Spleen (tissue), 11 donors: ENCODE data around the gene POGZ. TPM values are rescaled to one million over a fixed set of nuclear protein-coding genes. Genes with fewer than 3 reads are reported as not detected.

ENCODE experiments used
- DNase-seq: peaks from one replicate; pipeline ENCODE4 v3.0.0-alpha.2; 2020
- H3K27ac ChIP-seq, 8 donors: fragments of 200-600 bp; sonication (generic) in 7 of 8; 1 replicate in 4 of 8; 2 replicates in 4 of 8; pipeline versions ENCODE4 v1.5.0 to v1.8.0; 2016 to 2021; ENCODE audit warnings: inconsistent platforms in 4 of 8, mild to moderate bottlenecking in 4 of 8, moderate library complexity in 1 of 8
- H3K27me3 ChIP-seq, 7 donors: fragments of 200-600 bp; sonication (generic) in 6 of 7; replicated peaks in 1 of 7; 1 replicate in 4 of 7; 2 replicates in 3 of 7; pipeline versions ENCODE4 v1.5.0 to v1.8.0; 2016 to 2021; ENCODE audit warnings: inconsistent platforms in 3 of 7, mild to moderate bottlenecking in 1 of 7
- H3K36me3 ChIP-seq, 6 donors: fragments of 200-600 bp; sonication (generic) in 5 of 6; 1 replicate in 4 of 6; 2 replicates in 2 of 6; pipeline versions ENCODE4 v1.5.0 to v1.8.0; 2016 to 2021; ENCODE audit warnings: inconsistent platforms in 2 of 6
- H3K4me1 ChIP-seq, 6 donors: fragments of 200-600 bp; sonication (generic) in 5 of 6; 1 replicate in 3 of 6; 2 replicates in 3 of 6; pipeline versions ENCODE4 v1.5.0 to v1.8.0; 2016 to 2021; ENCODE audit warnings: inconsistent platforms in 3 of 6
- H3K4me3 ChIP-seq, 8 donors: fragments of 200-600 bp; sonication (generic) in 7 of 8; 1 replicate in 4 of 8; 2 replicates in 4 of 8; pipeline versions ENCODE4 v1.5.0 to v1.8.0; 2016 to 2021; ENCODE audit warnings: inconsistent platforms in 4 of 8, mild to moderate bottlenecking in 4 of 8, moderate library complexity in 2 of 8
- H3K9me3 ChIP-seq, 8 donors: fragments of 200-600 bp; sonication (generic) in 7 of 8; 1 replicate in 4 of 8; 2 replicates in 4 of 8; pipeline versions ENCODE4 v1.5.0 to v1.8.0; 2016 to 2021; ENCODE audit warnings: inconsistent platforms in 4 of 8
- CTCF ChIP-seq, 11 experiments: fragments of 200-600 bp in 7 of 11; fragments of 450-650 bp in 4 of 11; sonication (generic) in 4 of 11; IDR thresholded peaks in 8 of 11; conservative IDR thresholded peaks in 3 of 11; 1 replicate in 7 of 11; 2 replicates in 4 of 11; pipeline versions ENCODE4 v1.4.0 to v1.8.0; 2016 to 2021; ENCODE audit warnings: antibody characterized with exemption in 11 of 11, inconsistent platforms in 4 of 11, mild to moderate bottlenecking in 1 of 11
- POLR2A ChIP-seq, 3 donors: fragments of 450-650 bp; IDR thresholded peaks; one replicate each; pipeline ENCODE4 v1.5.1; 2017; ENCODE audit warnings: antibody characterized with exemption in 3 of 3, mild to moderate bottlenecking in 1 of 3
- POLR2AphosphoS5 ChIP-seq, 3 donors: sonication (generic); formaldehyde crosslinking; IDR thresholded peaks; one replicate each; pipeline ENCODE4 v1.5.1; 2017; ENCODE audit warnings: antibody characterized with exemption in 3 of 3
- WGBS, 5 donors: extraction: QIAGEN DNeasy Blood & Tissue Kit in 3 of 5; methylation state at CpG; one replicate each; pipeline versions ENCODE4 v1.1.5 to v1.1.7; 2013 to 2018; 5-methylcytosine and 5-hydroxymethylcytosine counted together
- intact Hi-C: fragments of 100-400 bp; cut with DNase I; formaldehyde crosslinking; loops from one replicate; pipeline ENCODE4 v1.15.0; 2023; ENCODE audit warnings: low total_unique reads
- polyA plus RNA-seq, 3 donors: library from polyadenylated mRNA; stranded (reverse); fragments of 200-250 nt; gene quantifications; one replicate each; pipeline ENCODE4 v1.2.1, GENCODE V29; 2013
- total RNA-seq, 7 donors: library from RNA; depleted of rRNA in 3 of 7; stranded (reverse); fragments of >200 nt in 3 of 7; fragmentation: NEBNext Ultra II Directional in 4 of 7; extraction: Animal tissue kit (Norgen Biotek cat#: 25700) in 4 of 7; gene quantifications; one replicate each; pipeline versions ENCODE4 v1.1.0 to v1.2.1, GENCODE V29; 2016 to 2021
- donor health status: healthy with polysubstance abuse.
- donor health status: DM: no; HTN: no; CAD: no; lungs with moderate emphysema.
- donor health status: DM: no; HTN: no; CAD: no.
- donor health status: Bipolar disorder and iron deficiency.
- donor health status: healthy.
- donor health status: DM: no; HTN: no; CAD: no.
- donor health status: DM: yes; HTN: yes; CAD: no.

Gene POGZ
- total and polyA plus RNA-seq, 10 donors: 12.9 to 133 (median 82.6) TPM

GRCh38 chr1:151479462-151479861 is 20.2 kb upstream of the POGZ start:
- H3K27me3 ChIP-seq: peaks cover 0 to 13% (median 0%) of the 10 kb centered on the region in 7 donors
- no peaks in the 10 kb centered on the region for H3K4me1 ChIP-seq
- 84 to 95% (median 89%) methylated on average over 5 of the region's 5 CpGs for WGBS, 5 donors
- no peak for DNase-seq
- peaks cover 0 to 15% (median 13%) of the 10 kb centered on the region in 8 donors for H3K9me3 ChIP-seq
- no peak overlapping the region for H3K27ac ChIP-seq
- no peak overlapping the region for H3K4me3 ChIP-seq
- TF ChIP-seq POLR2A (IDR thresholded peaks at IDR 0.05): no peak
- TF ChIP-seq POLR2AphosphoS5 (IDR thresholded peaks at IDR 0.05): no peak
- no peak for TF ChIP-seq CTCF (IDR thresholded peaks at IDR 0.05 in 8 of 11, conservative IDR thresholded peaks at IDR 0.05 in 3 of 11)
- no peaks in the 10 kb centered on the region for H3K36me3 ChIP-seq
- intact Hi-C loops: no loop called here

- H3K27me3 ChIP-seq: peaks cover 0 to 13% (median 0%) of the 10 kb centered on the region in 7 donors
- no peaks in the 10 kb centered on the region for H3K36me3 ChIP-seq
- no peak for DNase-seq
- H3K27ac ChIP-seq: no peak overlapping the region
- TF ChIP-seq CTCF (IDR thresholded peaks at IDR 0.05 in 8 of 11, conservative IDR thresholded peaks at IDR 0.05 in 3 of 11) (no peak), POLR2AphosphoS5 (IDR thresholded peaks at IDR 0.05) (no peak), POLR2A (IDR thresholded peaks at IDR 0.05) (no peak)
- H3K4me3 ChIP-seq: no peak overlapping the region
- peaks cover 0 to under 1% (median 0%) of the 10 kb centered on the region in 6 donors for H3K4me1 ChIP-seq
- intact Hi-C loops: no loop called here
- peaks cover 0 to 15% (median 13%) of the 10 kb centered on the region in 8 donors for H3K9me3 ChIP-seq
- 81 to 95% (median 91%) methylated on average over 2 of the region's 2 CpGs for WGBS, 5 donors
Observed at GRCh38 chr1:151478923-151479322, 19.6 kb upstream of the POGZ start.

- intact Hi-C loops: no loop called here
- no peak for DNase-seq
- Histone ChIP-seq H3K27me3 (peaks cover 0 to 13% (median 0%) of the 10 kb centered on the region in 7 donors), H3K27ac (no peak overlapping the region), H3K36me3 (no peaks in the 10 kb centered on the region), H3K4me1 (peaks cover 0 to 7% (median 4%) of the 10 kb centered on the region in 6 donors), H3K9me3 (peaks cover 0 to 15% (median 13%) of the 10 kb centered on the region in 8 donors), H3K4me3 (no peak overlapping the region)
- TF ChIP-seq CTCF (IDR thresholded peaks at IDR 0.05 in 8 of 11, conservative IDR thresholded peaks at IDR 0.05 in 3 of 11) (no peak), POLR2A (IDR thresholded peaks at IDR 0.05) (no peak), POLR2AphosphoS5 (IDR thresholded peaks at IDR 0.05) (no peak)
- WGBS, 5 donors: 64 to 85% (median 81%) methylated on average over 1 of the region's 1 CpG
Observed at GRCh38 chr1:151478140-151478812, 19.0 kb upstream of the POGZ start.

GRCh38 chr1:151477066-151477465 is 17.8 kb upstream of the POGZ start:
- peaks cover 0 to 13% (median 0%) of the 10 kb centered on the region in 7 donors for H3K27me3 ChIP-seq
- no peak for TF ChIP-seq CTCF (IDR thresholded peaks at IDR 0.05 in 8 of 11, conservative IDR thresholded peaks at IDR 0.05 in 3 of 11)
- TF ChIP-seq POLR2AphosphoS5 (IDR thresholded peaks at IDR 0.05): no peak
- TF ChIP-seq POLR2A (IDR thresholded peaks at IDR 0.05): no peak
- peaks cover 0 to 8% (median 7%) of the 10 kb centered on the region in 8 donors for H3K9me3 ChIP-seq
- H3K4me3 ChIP-seq: no peak overlapping the region
- no peak overlapping the region for H3K27ac ChIP-seq
- 70 to 80% (median 76%) methylated on average over 3 of the region's 3 CpGs for WGBS, 5 donors
- intact Hi-C loops: no loop called here
- no peaks in the 10 kb centered on the region for H3K36me3 ChIP-seq
- H3K4me1 ChIP-seq: peaks cover 0 to 15% (median 8%) of the 10 kb centered on the region in 6 donors
- no peak for DNase-seq
